Aorta (tissue), 5 donors: ENCODE measurements around the gene NCR1. TPM values are rescaled to one million over a fixed set of nuclear protein-coding genes. Genes with fewer than 3 reads are reported as not detected.
"Not testable (repeated sequence)": the region's sequence is repeated elsewhere in the genome, so short reads cannot be mapped to it uniquely, and the experiment has no call there.

Source experiments
- ATAC-seq: fragments of 200-7000 bp; cut with Tn5 transposase; one replicate; pipeline ENCODE4 v1.9.1; 2022; ENCODE audit warnings: moderate library complexity; ENCODE audit not compliant: low FRiP score
- DNase-seq, 2 donors: peaks; one replicate each; pipeline ENCODE4 v3.0.0-alpha.2; 2020
- H3K27ac ChIP-seq, 2 donors: one replicate each; pipeline ENCODE4 v1.5.1; 2013; ENCODE audit warnings: low read length in 2 of 2, mild to moderate bottlenecking in 2 of 2, moderate library complexity in 2 of 2, control low read depth in 1 of 2, inconsistent platforms in 1 of 2, low read depth in 1 of 2
- H3K27me3 ChIP-seq, 2 donors: one replicate each; pipeline ENCODE4 v1.6.1; 2013; ENCODE audit warnings: control low read depth in 1 of 2, low read length in 1 of 2, mild to moderate bottlenecking in 1 of 2, moderate library complexity in 1 of 2; ENCODE audit not compliant: insufficient read depth in 2 of 2, control insufficient read depth in 1 of 2
- H3K36me3 ChIP-seq, 2 donors: one replicate each; pipeline ENCODE4 v1.6.1; 2013; ENCODE audit warnings: control low read depth in 1 of 2, low read length in 1 of 2, mild to moderate bottlenecking in 1 of 2; ENCODE audit not compliant: insufficient read depth in 2 of 2, control insufficient read depth in 1 of 2
- H3K4me1 ChIP-seq, 2 donors: one replicate each; pipeline ENCODE4 v1.6.1; 2013; ENCODE audit warnings: low read length in 2 of 2, control low read depth in 1 of 2, mild to moderate bottlenecking in 1 of 2, moderate library complexity in 1 of 2; ENCODE audit not compliant: insufficient read depth in 2 of 2, control insufficient read depth in 1 of 2
- H3K4me3 ChIP-seq, 2 donors: one replicate each; pipeline ENCODE4 v1.5.1; 2013; ENCODE audit warnings: low read length in 2 of 2, control low read depth in 1 of 2, mild to moderate bottlenecking in 1 of 2
- H3K9me3 ChIP-seq: one replicate; pipeline ENCODE4 v1.6.1; 2013; ENCODE audit warnings: mild to moderate bottlenecking, low read length; ENCODE audit not compliant: control insufficient read depth
- WGBS, 2 donors: extraction: QIAGEN DNeasy Blood & Tissue Kit; methylation state at CpG; one replicate each; pipeline ENCODE4 v1.1.7; 2013; 5-methylcytosine and 5-hydroxymethylcytosine counted together
- intact Hi-C, 2 donors: fragments of 100-400 bp; cut with DNase I; formaldehyde crosslinking; loops; one replicate each; pipeline versions ENCODE4 v1.14.2 to v1.15.0; 2022
- polyA plus RNA-seq, 2 donors: library from polyadenylated mRNA; stranded (reverse); fragments of 200-250 nt; gene quantifications; one replicate each; pipeline ENCODE4 v1.2.3, GENCODE V29; 2013
- total RNA-seq, 2 donors: library from RNA; stranded (reverse); fragmentation: NEBNext Ultra II Directional; extraction: Animal tissue kit (Norgen Biotek cat#: 25700); gene quantifications; one replicate each; pipeline ENCODE4 v1.2.1, GENCODE V29; 2021
- donor health status: healthy with polysubstance abuse.
- donor health status: Bipolar disorder and iron deficiency.
- donor health status: DM: no; HTN: no; CAD: no.
- donor health status: DM: no; HTN: no; CAD: no.
- donor health status: DM: yes; HTN: yes; CAD: no.

The NCR1 gene
- total and polyA plus RNA-seq, 4 donors = 0.72 to 1.0 TPM; not detected in 2

DNA sequence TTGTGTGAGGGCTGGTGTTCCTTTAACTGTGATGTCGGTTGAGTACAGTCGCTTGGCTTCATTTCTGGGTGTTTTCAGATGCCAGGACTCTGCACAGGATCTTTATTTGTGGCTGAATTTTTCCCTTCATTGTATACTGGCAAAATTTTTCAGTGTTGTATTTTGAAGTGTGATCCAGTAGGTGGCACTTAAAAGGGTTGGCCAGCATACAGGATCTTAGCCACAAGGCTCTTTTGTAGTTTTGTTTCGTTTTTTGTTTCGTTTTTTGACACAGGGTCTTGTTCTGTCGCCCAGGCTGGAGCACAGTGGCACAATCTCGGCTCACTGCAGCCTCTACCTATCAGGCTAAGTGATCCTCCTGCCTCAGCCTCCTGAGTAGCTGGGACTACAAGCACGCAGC lies 23.2 kb upstream of the NCR1 start:
- ATAC-seq = no peak

DNA sequence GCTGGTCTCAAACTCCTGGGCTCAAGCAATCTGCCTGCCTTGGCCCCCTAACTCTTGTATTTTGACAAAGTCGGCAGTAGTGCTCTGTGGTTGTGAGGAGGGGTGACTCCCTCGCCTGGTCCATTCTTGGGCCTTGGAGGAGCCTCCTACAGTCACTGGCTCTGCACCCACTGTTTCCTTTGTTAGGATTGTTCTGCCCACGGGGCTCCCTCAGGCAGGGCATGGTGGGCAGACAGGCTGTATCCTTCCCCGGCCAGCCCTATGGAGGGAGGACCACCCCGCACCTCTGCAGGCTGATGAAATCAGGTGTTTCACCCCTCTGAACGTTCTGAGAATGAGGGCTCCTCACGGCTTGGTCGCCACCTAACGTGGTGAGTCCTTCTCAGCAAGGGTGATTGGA lies 22.7 kb upstream of the NCR1 start:
- intact Hi-C loops = no loop called here
- H3K4me3 ChIP-seq = no peak overlapping the region
- H3K36me3 ChIP-seq = no peaks in the 10 kb centered on the region
- H3K27ac ChIP-seq = no peak overlapping the region
- no peaks in the 10 kb centered on the region for H3K4me1 ChIP-seq
- 75 to 80% methylated on average over 9 of the region's 9 CpGs for WGBS, 2 donors
- ATAC-seq (no peak), DNase-seq (no peak)
- H3K27me3 ChIP-seq = no peaks in the 10 kb centered on the region
- H3K9me3 ChIP-seq = no peaks in the 10 kb centered on the region

More for the DNA sequence above, 23.2 kb upstream of the NCR1 start:
- intact Hi-C loops = no loop called here
- Histone ChIP-seq H3K4me1 (no peaks in the 10 kb centered on the region), H3K4me3 (no peak overlapping the region), H3K36me3 (no peaks in the 10 kb centered on the region), H3K9me3 (no peaks in the 10 kb centered on the region), H3K27ac (no peak overlapping the region), H3K27me3 (no peaks in the 10 kb centered on the region)
- no peak for DNase-seq
- WGBS, 2 donors = 72 to 74% methylated on average over 7 of the region's 7 CpGs

DNA sequence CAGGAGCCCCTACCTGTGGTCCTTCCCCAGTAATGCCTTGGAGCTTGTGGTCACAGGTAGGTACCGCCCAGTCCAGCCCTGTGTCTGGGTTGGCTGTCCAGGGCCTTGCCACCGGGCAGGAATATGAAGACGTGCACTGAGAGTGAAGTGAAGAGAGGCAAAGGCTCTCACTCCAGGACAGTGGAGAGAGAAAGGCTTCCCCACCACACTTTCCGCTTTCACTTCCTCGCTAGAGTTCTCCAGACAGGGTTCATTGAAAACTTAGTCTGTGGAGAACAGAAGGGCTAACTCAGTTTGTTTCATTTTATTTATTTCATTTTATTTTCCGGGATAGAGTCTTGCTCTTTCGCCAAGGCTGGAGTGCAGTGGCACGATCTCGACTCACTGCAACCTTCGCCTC lies 17.7 kb upstream of the NCR1 start:
- ATAC-seq = no peak
- H3K4me3 ChIP-seq = no peak overlapping the region
- H3K27me3 ChIP-seq = no peaks in the 10 kb centered on the region
- 86 to 90% methylated on average over 10 of the region's 10 CpGs for WGBS, 2 donors
- H3K4me1 ChIP-seq = no peaks in the 10 kb centered on the region
- no peaks in the 10 kb centered on the region for H3K36me3 ChIP-seq
- DNase-seq = no peak
- H3K27ac ChIP-seq = no peak overlapping the region
- intact Hi-C loops = no loop called here
- H3K9me3 ChIP-seq = no peaks in the 10 kb centered on the region

DNA sequence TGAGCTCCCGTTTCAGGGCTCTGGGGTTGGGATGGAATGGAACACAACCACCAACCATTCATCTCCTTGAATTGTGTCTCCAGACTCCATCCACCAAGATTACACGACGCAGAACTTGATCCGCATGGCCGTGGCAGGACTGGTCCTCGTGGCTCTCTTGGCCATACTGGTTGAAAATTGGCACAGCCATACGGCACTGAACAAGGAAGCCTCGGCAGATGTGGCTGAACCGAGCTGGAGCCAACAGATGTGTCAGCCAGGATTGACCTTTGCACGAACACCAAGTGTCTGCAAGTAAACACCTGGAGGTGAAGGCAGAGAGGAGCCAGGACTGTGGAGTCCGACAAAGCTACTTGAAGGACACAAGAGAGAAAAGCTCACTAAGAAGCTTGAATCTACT lies 16.4 kb upstream of the NCR1 start:
- intact Hi-C loops = no loop called here

DNA sequence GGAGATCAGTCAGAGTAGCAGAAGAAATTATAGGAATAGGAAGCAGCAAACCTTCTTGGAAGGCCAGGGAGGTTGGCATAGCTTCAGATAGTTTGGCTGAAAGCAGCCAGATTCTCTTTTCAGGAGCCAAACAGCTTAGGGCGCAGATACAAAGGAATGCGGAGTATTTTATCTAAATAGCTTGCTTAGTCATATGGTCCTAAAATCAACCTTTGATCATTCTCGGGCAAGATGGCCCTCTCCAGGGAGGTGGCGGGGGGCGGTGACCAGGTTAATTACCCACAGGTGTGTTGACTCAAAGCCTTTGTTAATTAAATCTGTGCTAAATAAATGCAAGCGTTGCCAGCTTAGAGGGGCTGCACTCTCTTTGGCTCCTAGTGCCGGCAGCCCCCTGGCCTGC lies 12.5 kb upstream of the NCR1 start:
- peak in 1 of 2 donors; percentile 33 for DNase-seq
- intact Hi-C loops = no loop called here
- Histone ChIP-seq H3K27me3 (no peaks in the 10 kb centered on the region), H3K4me1 (no peaks in the 10 kb centered on the region), H3K4me3 (no peak overlapping the region), H3K9me3 (no peaks in the 10 kb centered on the region), H3K27ac (no peak overlapping the region), H3K36me3 (no peaks in the 10 kb centered on the region)
- 30 to 39% methylated on average over 7 of the region's 7 CpGs for WGBS, 2 donors
- no peak for ATAC-seq

More for the DNA sequence above, 16.4 kb upstream of the NCR1 start:
- Histone ChIP-seq H3K4me1 (no peaks in the 10 kb centered on the region), H3K27ac (no peak overlapping the region), H3K4me3 (no peak overlapping the region), H3K9me3 (no peaks in the 10 kb centered on the region), H3K36me3 (no peaks in the 10 kb centered on the region), H3K27me3 (no peaks in the 10 kb centered on the region)
- 86% methylated on average over 11 of the region's 11 CpGs for WGBS, 2 donors
- DNase-seq (peak in 1 of 2 donors; percentile 33), ATAC-seq (no peak)

GRCh38 chr19:54894106-54894505 lies 11.8 kb upstream of the NCR1 start:
- H3K27me3 ChIP-seq, H3K4me3 ChIP-seq, H3K36me3 ChIP-seq, intact Hi-C loops, H3K4me1 ChIP-seq, H3K9me3 ChIP-seq, H3K27ac ChIP-seq, ATAC-seq: not testable (repeated sequence)
- WGBS, 2 donors = 86% methylated on average over 15 to 16 of the region's 16 CpGs
- peak in 1 of 2 donors; percentile 21 for DNase-seq

GRCh38 chr19:54896036-54896435 lies 9.9 kb upstream of the NCR1 start:
- no peaks in the 10 kb centered on the region for H3K4me1 ChIP-seq
- no peak for DNase-seq
- WGBS, 2 donors = 80 to 87% methylated on average over 2 of the region's 2 CpGs
- no peak for ATAC-seq
- no peaks in the 10 kb centered on the region for H3K9me3 ChIP-seq
- H3K4me3 ChIP-seq = no peak overlapping the region
- H3K36me3 ChIP-seq = no peaks in the 10 kb centered on the region
- no peaks in the 10 kb centered on the region for H3K27me3 ChIP-seq
- intact Hi-C loops = no loop called here
- H3K27ac ChIP-seq = no peak overlapping the region

- H3K9me3 ChIP-seq, H3K36me3 ChIP-seq, H3K4me1 ChIP-seq, H3K4me3 ChIP-seq, H3K27ac ChIP-seq, intact Hi-C loops, H3K27me3 ChIP-seq, ATAC-seq: not testable (repeated sequence)
- 82 to 83% methylated on average over 7 of the region's 7 CpGs for WGBS, 2 donors
- peak in 1 of 2 donors; percentile 22 for DNase-seq
Observed at GRCh38 chr19:54898685-54899084, 7.3 kb upstream of the NCR1 start.

- H3K4me1 ChIP-seq, H3K9me3 ChIP-seq, ATAC-seq, H3K27ac ChIP-seq, H3K4me3 ChIP-seq, intact Hi-C loops, H3K27me3 ChIP-seq, H3K36me3 ChIP-seq: not testable (repeated sequence)
- peak in 1 of 2 donors; percentile 16 for DNase-seq
- WGBS, 2 donors = 79 to 84% methylated on average over 9 of the region's 9 CpGs
Observed at GRCh38 chr19:54899646-54900045, 6.3 kb upstream of the NCR1 start.
